ENCODE measurements around the gene RAB27A. TPM values are rescaled to one million over a fixed set of nuclear protein-coding genes. Genes with fewer than 3 reads are reported as not detected.

The RAB27A gene
- total and polyA plus RNA-seq, 2 of the 8 experiments (the other 6 are each of a cell fraction or from before 2014, with no cell fraction given): 2.3 to 6.5 TPM

DNA sequence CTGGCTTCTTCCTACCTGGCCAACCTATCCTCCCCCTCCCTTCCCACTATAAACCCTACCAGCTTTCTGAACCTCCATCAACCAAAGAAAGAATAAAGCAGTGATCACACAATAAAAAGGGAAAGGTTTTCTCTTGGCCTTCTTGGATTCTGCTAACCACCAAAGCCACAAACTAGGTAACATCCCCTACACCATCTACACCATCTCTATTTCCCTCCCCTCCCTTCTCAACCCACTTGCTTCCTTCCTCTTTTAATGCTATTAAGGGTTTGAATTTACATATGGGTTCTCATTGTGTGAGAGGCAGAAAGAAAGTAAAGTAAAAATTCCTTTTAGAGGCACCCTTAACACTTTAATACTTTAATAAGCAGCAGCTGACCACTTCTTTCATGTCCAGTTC, 67.0 kb downstream of the RAB27A start (continued):
- no peak for TF ChIP-seq SRF (IDR thresholded peaks at IDR 0.05; ENCODE audit: low read depth, low read length)
- TF ChIP-seq, protein P1, sequence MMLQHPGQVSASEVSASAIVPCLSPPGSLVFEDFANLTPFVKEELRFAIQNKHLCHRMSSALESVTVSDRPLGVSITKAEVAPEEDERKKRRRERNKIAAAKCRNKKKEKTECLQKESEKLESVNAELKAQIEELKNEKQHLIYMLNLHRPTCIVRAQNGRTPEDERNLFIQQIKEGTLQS (IDR thresholded peaks at IDR 0.05; ENCODE audit: insufficient read depth, low read depth, low read length): no peak
- TF ChIP-seq RAD21 (IDR thresholded peaks at IDR 0.05 in 1 of 2, conservative IDR thresholded peaks at IDR 0.05 in 1 of 2; ENCODE audit: low read depth in 2 of 2, low read length in 2 of 2): no peak
